Thoracic aorta (tissue), 2 donors: Measurements from ENCODE around the gene TBC1D8. TPM values are rescaled to one million over a fixed set of nuclear protein-coding genes. Genes with fewer than 3 reads are reported as not detected.

Experiments used
- ATAC-seq: fragments of 150-250 bp; one replicate; pipeline ENCODE4 v1.8.0; 2017; ENCODE audit warnings: low read depth; ENCODE audit not compliant: insufficient number of reproducible peaks, low FRiP score
- DNase-seq: peaks from one replicate; pipeline ENCODE4 v3.0.0-alpha.2; 2020; ENCODE audit warnings: low spot score
- H3K27ac ChIP-seq, 2 donors: fragments of 200-600 bp; sonication (generic); 1 replicate in 1 of 2; 2 replicates in 1 of 2; pipeline ENCODE4 v1.5.1; 2016; ENCODE audit warnings: mild to moderate bottlenecking in 2 of 2, moderate library complexity in 2 of 2
- H3K27me3 ChIP-seq: fragments of 200-600 bp; sonication (generic); replicated peaks from 2 replicates; pipeline ENCODE4 v1.6.0; 2016; ENCODE audit warnings: mild to moderate bottlenecking; ENCODE audit not compliant: insufficient read depth
- H3K36me3 ChIP-seq: fragments of 200-600 bp; sonication (generic); one replicate; pipeline ENCODE4 v1.5.1; 2016
- H3K4me1 ChIP-seq, 2 donors: fragments of 200-600 bp; sonication (generic); 1 replicate in 1 of 2; 2 replicates in 1 of 2; pipeline versions ENCODE4 v1.5.1 to v1.6.0; 2016; ENCODE audit warnings: low read depth in 2 of 2, mild to moderate bottlenecking in 1 of 2; ENCODE audit not compliant: control insufficient read depth in 1 of 2
- H3K4me3 ChIP-seq: fragments of 200-600 bp; sonication (generic); 2 replicates; pipeline ENCODE4 v1.5.1; 2016; ENCODE audit warnings: mild to moderate bottlenecking
- H3K9me3 ChIP-seq: fragments of 200-600 bp; sonication (generic); 2 replicates; pipeline ENCODE4 v1.5.1; 2016
- CTCF ChIP-seq: fragments of 200-600 bp; sonication (generic); IDR thresholded peaks from one replicate; pipeline ENCODE4 v1.5.1; 2019; ENCODE audit warnings: antibody characterized with exemption
- total RNA-seq, 2 donors: library from RNA; depleted of rRNA; stranded (reverse); fragments of >200 nt; gene quantifications; one replicate each; pipeline versions ENCODE4 v1.1.0 to v1.2.3, GENCODE V29; 2016

Gene TBC1D8
- total RNA-seq, 2 donors from 2014 or later, result 47.4 to 62.0 TPM

- no peaks in the 10 kb centered on the region for H3K27me3 ChIP-seq
- peaks cover 27 to 48% of the 10 kb centered on the region in 2 donors for H3K4me1 ChIP-seq
- no peak for TF ChIP-seq CTCF
- no peaks in the 10 kb centered on the region for H3K36me3 ChIP-seq
- DNase-seq, result no peak
- H3K9me3 ChIP-seq, result no peaks in the 10 kb centered on the region
- H3K27ac ChIP-seq, result no peak overlapping the region
- H3K4me3 ChIP-seq, result no peak overlapping the region
- no peak for ATAC-seq
Measured at GRCh38 chr2:101115664-101116063, 35.5 kb downstream of the TBC1D8 start.

- peaks cover 25 to 48% of the 10 kb centered on the region in 2 donors for H3K4me1 ChIP-seq
- ATAC-seq, result no peak
Measured at GRCh38 chr2:101114815-101115214, 36.4 kb downstream of the TBC1D8 start.

GRCh38 chr2:101114268-101114783 lies 36.9 kb downstream of the TBC1D8 start:
- Histone ChIP-seq H3K27ac (no peak overlapping the region), H3K4me3 (no peak overlapping the region), H3K9me3 (no peaks in the 10 kb centered on the region), H3K36me3 (no peaks in the 10 kb centered on the region), H3K27me3 (no peaks in the 10 kb centered on the region), H3K4me1 (peaks cover 25 to 48% of the 10 kb centered on the region in 2 donors)
- DNase-seq (no peak), ATAC-seq (no peak)
- no peak for TF ChIP-seq CTCF

More at GRCh38 chr2:101114815-101115214, 36.4 kb downstream of the TBC1D8 start:
- no peaks in the 10 kb centered on the region for H3K36me3 ChIP-seq
- no peak overlapping the region for H3K4me3 ChIP-seq
- no peaks in the 10 kb centered on the region for H3K27me3 ChIP-seq
- no peaks in the 10 kb centered on the region for H3K9me3 ChIP-seq
- no peak for TF ChIP-seq CTCF
- H3K27ac ChIP-seq, result no peak overlapping the region
- no peak for DNase-seq

- H3K9me3 ChIP-seq, result no peaks in the 10 kb centered on the region
- TF ChIP-seq CTCF, result no peak
- H3K4me1 ChIP-seq, result peaks cover 21 to 48% of the 10 kb centered on the region in 2 donors
- no peak for DNase-seq
- H3K36me3 ChIP-seq, result no peaks in the 10 kb centered on the region
- no peak overlapping the region for H3K4me3 ChIP-seq
- no peaks in the 10 kb centered on the region for H3K27me3 ChIP-seq
- H3K27ac ChIP-seq, result no peak overlapping the region
- no peak for ATAC-seq
Measured at GRCh38 chr2:101113441-101114267, 37.5 kb downstream of the TBC1D8 start.

- TF ChIP-seq CTCF, result no peak
- no peak for DNase-seq
- Histone ChIP-seq H3K27ac (no peak overlapping the region), H3K27me3 (no peaks in the 10 kb centered on the region), H3K9me3 (no peaks in the 10 kb centered on the region), H3K4me1 (peaks cover 18 to 53% of the 10 kb centered on the region in 2 donors), H3K4me3 (no peak overlapping the region), H3K36me3 (no peaks in the 10 kb centered on the region)
- ATAC-seq, result no peak
Measured at GRCh38 chr2:101112772-101113157, 38.4 kb downstream of the TBC1D8 start.
